Cerebellar cortex (tissue), 1 donor: Measurements from ENCODE around the gene ZNF366.

Experiments used
- DNase-seq: peaks from one replicate; pipeline ENCODE4 v3.0.0-alpha.2; 2015; ENCODE audit warnings: low spot score

The ZNF366 gene

GRCh38 chr5:72439192-72439591, 68.0 kb downstream of the ZNF366 start:
- no peak for DNase-seq

- no peak for DNase-seq
These were observed 69.1 kb downstream of the ZNF366 start for GRCh38 chr5:72438141-72438540.

GRCh38 chr5:72436796-72437471, 70.3 kb downstream of the ZNF366 start:
- DNase-seq: no peak

GRCh38 chr5:72434781-72435437, 72.3 kb downstream of the ZNF366 start:
- DNase-seq: no peak

GRCh38 chr5:72434056-72434780, 73.0 kb downstream of the ZNF366 start:
- DNase-seq: no peak

GRCh38 chr5:72433522-72433921, 73.7 kb downstream of the ZNF366 start:
- DNase-seq: no peak

- no peak for DNase-seq
These were observed 78.5 kb downstream of the ZNF366 start for GRCh38 chr5:72428669-72429068.

GRCh38 chr5:72427488-72428437, 79.4 kb downstream of the ZNF366 start:
- DNase-seq: no peak

- no peak for DNase-seq
These were observed 80.2 kb downstream of the ZNF366 start for GRCh38 chr5:72427016-72427415.

- DNase-seq: no peak
These were observed 81.2 kb downstream of the ZNF366 start for GRCh38 chr5:72426019-72426418.

GRCh38 chr5:72418271-72418670, 88.9 kb downstream of the ZNF366 start:
- no peak for DNase-seq

- DNase-seq: no peak
These were observed 89.7 kb downstream of the ZNF366 start for GRCh38 chr5:72417333-72418062.

GRCh38 chr5:72415616-72416325, 91.4 kb downstream of the ZNF366 start:
- DNase-seq: no peak

GRCh38 chr5:72412283-72413055, 94.7 kb downstream of the ZNF366 start:
- no peak for DNase-seq

- no peak for DNase-seq
These were observed 96.4 kb downstream of the ZNF366 start for GRCh38 chr5:72410688-72411295.

- DNase-seq: no peak
These were observed 98.6 kb downstream of the ZNF366 start for GRCh38 chr5:72408603-72409002.

GRCh38 chr5:72408127-72408526, 99.1 kb downstream of the ZNF366 start:
- DNase-seq: no peak

- DNase-seq: no peak
These were observed 99.7 kb downstream of the ZNF366 start for GRCh38 chr5:72407541-72407940.

- no peak for DNase-seq
These were observed 100.1 kb downstream of the ZNF366 start for GRCh38 chr5:72407078-72407477.
